SK-N-SH (cell line): ENCODE data around the gene TIE1.

Source experiments
- CTCF ChIP-seq: fragments of 200-600 bp; sonication (generic); IDR thresholded peaks from 2 replicates; pipeline ENCODE4 v1.6.1; 2017; ENCODE audit warnings: antibody characterized with exemption, mild to moderate bottlenecking, moderate library complexity
- FOXM1 ChIP-seq: IDR thresholded peaks from 2 replicates; pipeline ENCODE4 v1.4.0; 2012; ENCODE audit warnings: low read depth, mild to moderate bottlenecking
- NRF1 ChIP-seq: IDR thresholded peaks from 2 replicates; pipeline ENCODE4 v1.6.1; 2012; ENCODE audit warnings: low read depth, mild to moderate bottlenecking, low read length
- POLR2AphosphoS5 ChIP-seq: IDR thresholded peaks from 2 replicates; pipeline ENCODE4 v1.6.1; 2012; ENCODE audit warnings: low read depth, low read length
- ZBTB33 ChIP-seq: IDR thresholded peaks from 2 replicates; pipeline ENCODE4 v1.4.0; 2012; ENCODE audit warnings: low read depth, borderline replicate concordance

- no peak for TF ChIP-seq FOXM1
- no peak for TF ChIP-seq CTCF
- TF ChIP-seq POLR2AphosphoS5, result no peak
- no peak for TF ChIP-seq ZBTB33
- no peak for TF ChIP-seq NRF1
Observed at GRCh38 chr1:43251024-43251423, 49.8 kb upstream of the TIE1 start.
